Gastrocnemius medialis (tissue), 4 donors: Measurements from ENCODE around the gene SMG6. TPM values are rescaled to one million over a fixed set of nuclear protein-coding genes. Genes with fewer than 3 reads are reported as not detected.

ENCODE experiments used
- ATAC-seq, 2 donors: fragments of 150-250 bp; one replicate each; pipeline ENCODE4 v1.9.1; 2016
- DNase-seq, 2 donors: peaks; one replicate each; pipeline ENCODE4 v3.0.0-alpha.2; 2019
- H3K27ac ChIP-seq, 4 donors: fragments of 200-600 bp; sonication (generic); 1 replicate in 1 of 4; 2 replicates in 3 of 4; pipeline ENCODE4 v1.5.1; 2016 to 2018; ENCODE audit warnings: mild to moderate bottlenecking in 2 of 4, moderate library complexity in 1 of 4
- H3K27me3 ChIP-seq, 3 donors: fragments of 200-600 bp; sonication (generic) in 2 of 3; 1 replicate in 1 of 3; 2 replicates in 2 of 3; pipeline versions ENCODE4 v1.5.1 to v1.6.0; 2016 to 2019; ENCODE audit warnings: mild to moderate bottlenecking in 1 of 3, moderate library complexity in 1 of 3
- H3K36me3 ChIP-seq, 2 donors: fragments of 200-600 bp; sonication (generic) in 1 of 2; one replicate each; pipeline ENCODE4 v1.5.1; 2017 to 2018
- H3K4me1 ChIP-seq, 2 donors: fragments of 200-600 bp; sonication (generic) in 1 of 2; one replicate each; pipeline ENCODE4 v1.5.1; 2016 to 2017; ENCODE audit warnings: mild to moderate bottlenecking in 2 of 2
- H3K4me3 ChIP-seq, 4 donors: fragments of 200-600 bp; sonication (generic) in 3 of 4; 1 replicate in 1 of 4; 2 replicates in 3 of 4; pipeline ENCODE4 v1.5.1; 2016 to 2019; ENCODE audit warnings: mild to moderate bottlenecking in 2 of 4
- H3K9me3 ChIP-seq, 3 donors: fragments of 200-600 bp; sonication (generic) in 2 of 3; 1 replicate in 1 of 3; 2 replicates in 2 of 3; pipeline ENCODE4 v1.5.1; 2016 to 2019
- CTCF ChIP-seq, 5 experiments: fragments of 450-650 bp in 3 of 5; fragments of 200-600 bp in 2 of 5; sonication (generic) in 2 of 5; IDR thresholded peaks in 4 of 5; conservative IDR thresholded peaks in 1 of 5; 1 replicate in 4 of 5; 2 replicates in 1 of 5; pipeline ENCODE4 v1.5.1; 2016 to 2019; ENCODE audit warnings: antibody characterized with exemption in 5 of 5, mild to moderate bottlenecking in 3 of 5, moderate library complexity in 3 of 5
- POLR2A ChIP-seq, 2 donors: fragments of 450-650 bp; IDR thresholded peaks; one replicate each; pipeline ENCODE4 v1.6.1; 2017; ENCODE audit warnings: antibody characterized with exemption in 2 of 2, mild to moderate bottlenecking in 2 of 2, moderate library complexity in 2 of 2
- in situ Hi-C, 4 donors: fragments of 200-750 bp; cut with MboI; loops; one replicate each; pipeline versions ENCODE4 v1.15.0 to v1.8.0; 2017; ENCODE audit warnings: low sequenced_read_pairs in 4 of 4
- intact Hi-C: fragments of 100-400 bp; cut with DNase I; formaldehyde crosslinking; loops from one replicate; pipeline ENCODE4 v1.15.1; 2023; ENCODE audit warnings: low total_unique reads
- total RNA-seq, 4 donors: library from RNA; depleted of rRNA; stranded (reverse); fragments of >200 nt; gene quantifications; one replicate each; pipeline versions ENCODE4 v1.1.0 to v1.2.3, GENCODE V29; 2016

SMG6 gene
- total RNA-seq, 4 donors from 2014 or later = 20.5 to 27.8 (median 23.0) TPM

- H3K9me3 ChIP-seq = no peaks in the 10 kb centered on the region
- H3K27me3 ChIP-seq = peaks cover 11 to 14% (median 14%) of the 10 kb centered on the region in 3 donors
- peak overlapping the region in 2 of 4 donors; percentile 42 to 51 for H3K27ac ChIP-seq
- H3K36me3 ChIP-seq = no peaks in the 10 kb centered on the region
- TF ChIP-seq POLR2A (IDR thresholded peaks at IDR 0.05) (peak; percentile 8 to 13), CTCF (IDR thresholded peaks at IDR 0.05 in 4 of 5, conservative IDR thresholded peaks at IDR 0.05 in 1 of 5) (no peak)
- DNase-seq (peak in 1 of 2 donors; percentile 44), ATAC-seq (peak; percentile 47 to 54)
- peak overlapping the region; percentile 43 to 68 (median 64) for H3K4me3 ChIP-seq
- in situ Hi-C loops (loop anchor here in 1 of 4 donors (5.0 kb wide), 1 partner anchor 197 kb away; no protein-coding TSS in a partner anchor), intact Hi-C loops (loop anchor here (5.0 kb wide), 3 partner anchors 287 to 352 kb away; partner anchors contain the start of genes MNT, SGSM2 and TSR1)
- peaks cover 10 to 26% of the 10 kb centered on the region in 2 donors for H3K4me1 ChIP-seq
Measured at GRCh38 chr17:2050300-2051060, 253.1 kb downstream of the SMG6 start.

GRCh38 chr17:2049333-2050299 lies 254.0 kb downstream of the SMG6 start:
- peaks cover 14 to 26% of the 10 kb centered on the region in 2 donors for H3K4me1 ChIP-seq
- TF ChIP-seq POLR2A (IDR thresholded peaks at IDR 0.05) (peak in 1 of 2 donors; percentile 21), CTCF (IDR thresholded peaks at IDR 0.05 in 4 of 5, conservative IDR thresholded peaks at IDR 0.05 in 1 of 5) (no peak)
- peak overlapping the region in 3 of 4 donors; percentile 0 to 49 (median 48) for H3K27ac ChIP-seq
- no peaks in the 10 kb centered on the region for H3K36me3 ChIP-seq
- ATAC-seq (peak; percentile 59 to 65), DNase-seq (peak; percentile 49 to 73)
- H3K27me3 ChIP-seq = peaks cover 11 to 14% (median 14%) of the 10 kb centered on the region in 3 donors
- H3K4me3 ChIP-seq = peak overlapping the region; percentile 48 to 87 (median 64)
- no peaks in the 10 kb centered on the region for H3K9me3 ChIP-seq
- in situ Hi-C loops = loop anchor here (5.0 to 25.0 kb wide), 3 partner anchors 198 to 387 kb away; partner anchors contain the start of gene PRPF8 (in 1 of the 4)
- intact Hi-C loops = loop anchor here (5.0 to 10.0 kb wide), 4 partner anchors 288 to 475 kb away; partner anchors contain the start of genes MNT, SGSM2 and TSR1

- Histone ChIP-seq H3K4me1 (peaks cover 14 to 23% of the 10 kb centered on the region in 2 donors), H3K27ac (no peak overlapping the region), H3K36me3 (peaks cover 0 to 6% of the 10 kb centered on the region in 2 donors), H3K27me3 (peaks cover 11 to 14% (median 14%) of the 10 kb centered on the region in 3 donors), H3K4me3 (peak overlapping the region in 1 of 4 donors; percentile 87), H3K9me3 (no peaks in the 10 kb centered on the region)
- no peak for TF ChIP-seq POLR2A (IDR thresholded peaks at IDR 0.05)
- DNase-seq = no peak
- in situ Hi-C loops = loop anchor here (5.0 to 25.0 kb wide), 3 partner anchors 198 to 387 kb away; partner anchors contain the start of gene PRPF8 (in 1 of the 4)
- ATAC-seq = no peak
- intact Hi-C loops = loop anchor here (10.0 kb wide), 1 partner anchor 474 kb away; no protein-coding TSS in a partner anchor
Measured at GRCh38 chr17:2048805-2049204, 254.8 kb downstream of the SMG6 start.

- in situ Hi-C loops (loop anchor here (5.0 to 25.0 kb wide), 3 partner anchors 200 to 385 kb away; partner anchors contain the start of gene PRPF8 (in 1 of the 4)), intact Hi-C loops (loop anchor here (10.0 kb wide), 1 partner anchor 473 kb away; no protein-coding TSS in a partner anchor)
- DNase-seq = no peak
- Histone ChIP-seq H3K4me3 (no peak overlapping the region), H3K27ac (no peak overlapping the region), H3K27me3 (peaks cover 11 to 14% (median 14%) of the 10 kb centered on the region in 3 donors), H3K4me1 (peaks cover 26 to 34% of the 10 kb centered on the region in 2 donors), H3K36me3 (peaks cover 0 to 17% of the 10 kb centered on the region in 2 donors), H3K9me3 (no peaks in the 10 kb centered on the region)
- TF ChIP-seq POLR2A (IDR thresholded peaks at IDR 0.05) (no peak), CTCF (IDR thresholded peaks at IDR 0.05 in 4 of 5, conservative IDR thresholded peaks at IDR 0.05 in 1 of 5) (no peak)
- no peak for ATAC-seq
Measured at GRCh38 chr17:2047590-2047989, 256.0 kb downstream of the SMG6 start.
